ENCODE data around the gene ZBTB17.

ZBTB17 gene

GRCh38 chr1:15966956-15967344 is 9.0 kb downstream of the ZBTB17 start:
- H3K4me1 ChIP-seq (ENCODE audit: control insufficient read depth, insufficient read depth, low read length), result peaks cover 11% of the 10 kb centered on the region
- peaks cover 5 to 11% of the 10 kb centered on the region in 2 donors for H3K36me3 ChIP-seq (ENCODE audit: control insufficient read depth in 2 of 2, insufficient read depth in 2 of 2, low read length in 2 of 2)
- H3K4me3 ChIP-seq (ENCODE audit: low read length in 2 of 2), result no peak overlapping the region
- no peaks in the 10 kb centered on the region for H3K9me3 ChIP-seq (ENCODE audit: control insufficient read depth in 2 of 2, low read length in 2 of 2)
- H3K27me3 ChIP-seq (ENCODE audit: control insufficient read depth in 1 of 2, insufficient read depth in 2 of 2, low read length in 2 of 2), result no peaks in the 10 kb centered on the region
- H3K9ac ChIP-seq (ENCODE audit: low read length in 2 of 2), result no peak overlapping the region
- H3K27ac ChIP-seq (ENCODE audit: low read length), result no peak overlapping the region

- Histone ChIP-seq H3K9me3 (ENCODE audit: control insufficient read depth in 2 of 2, low read length in 2 of 2) (no peaks in the 10 kb centered on the region), H3K36me3 (ENCODE audit: control insufficient read depth in 2 of 2, insufficient read depth in 2 of 2, low read length in 2 of 2) (peaks cover 5 to 9% of the 10 kb centered on the region in 2 donors), H3K27ac (ENCODE audit: low read length) (no peak overlapping the region), H3K27me3 (ENCODE audit: control insufficient read depth in 1 of 2, insufficient read depth in 2 of 2, low read length in 2 of 2) (no peaks in the 10 kb centered on the region), H3K9ac (ENCODE audit: low read length in 2 of 2) (peak overlapping the region; percentile 28 to 42), H3K4me3 (ENCODE audit: low read length in 2 of 2) (no peak overlapping the region), H3K4me1 (ENCODE audit: control insufficient read depth, insufficient read depth, low read length) (peaks cover 11% of the 10 kb centered on the region)
Observed at GRCh38 chr1:15966081-15966955, 9.6 kb downstream of the ZBTB17 start.

DNA sequence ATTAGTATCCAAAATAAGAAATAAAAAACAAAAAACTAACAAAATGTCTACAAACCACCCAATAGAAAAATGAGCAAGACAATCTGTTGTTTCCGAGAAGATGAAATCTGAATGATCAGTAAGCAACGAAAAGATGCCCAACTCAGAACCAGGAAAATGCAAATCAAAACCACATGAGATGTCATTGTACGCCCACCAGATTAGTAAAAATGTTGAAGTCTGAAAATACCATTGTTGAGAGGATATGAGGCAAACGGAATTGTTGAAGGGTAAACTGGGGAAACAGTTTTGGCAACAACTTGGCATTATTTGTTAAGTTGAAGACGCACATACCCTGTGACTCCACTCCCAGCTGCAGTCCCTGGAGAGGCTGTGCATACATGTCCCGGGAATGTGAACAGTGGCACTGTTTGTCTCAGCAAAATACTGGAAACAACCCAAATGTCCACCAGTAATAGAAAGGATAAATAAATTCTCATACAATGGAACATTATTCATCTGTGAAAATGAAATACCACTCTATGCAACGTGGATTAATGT is 10.6 kb downstream of the ZBTB17 start:
- Histone ChIP-seq H3K27me3 (ENCODE audit: control insufficient read depth in 1 of 2, insufficient read depth in 2 of 2, low read length in 2 of 2) (no peaks in the 10 kb centered on the region), H3K4me1 (ENCODE audit: control insufficient read depth, insufficient read depth, low read length) (peaks cover 11% of the 10 kb centered on the region), H3K27ac (ENCODE audit: low read length) (no peak overlapping the region), H3K9me3 (ENCODE audit: control insufficient read depth in 2 of 2, low read length in 2 of 2) (no peaks in the 10 kb centered on the region), H3K4me3 (ENCODE audit: low read length in 2 of 2) (no peak overlapping the region), H3K36me3 (ENCODE audit: control insufficient read depth in 2 of 2, insufficient read depth in 2 of 2, low read length in 2 of 2) (peaks cover 5 to 9% of the 10 kb centered on the region in 2 donors), H3K9ac (ENCODE audit: low read length in 2 of 2) (no peak overlapping the region)

DNA sequence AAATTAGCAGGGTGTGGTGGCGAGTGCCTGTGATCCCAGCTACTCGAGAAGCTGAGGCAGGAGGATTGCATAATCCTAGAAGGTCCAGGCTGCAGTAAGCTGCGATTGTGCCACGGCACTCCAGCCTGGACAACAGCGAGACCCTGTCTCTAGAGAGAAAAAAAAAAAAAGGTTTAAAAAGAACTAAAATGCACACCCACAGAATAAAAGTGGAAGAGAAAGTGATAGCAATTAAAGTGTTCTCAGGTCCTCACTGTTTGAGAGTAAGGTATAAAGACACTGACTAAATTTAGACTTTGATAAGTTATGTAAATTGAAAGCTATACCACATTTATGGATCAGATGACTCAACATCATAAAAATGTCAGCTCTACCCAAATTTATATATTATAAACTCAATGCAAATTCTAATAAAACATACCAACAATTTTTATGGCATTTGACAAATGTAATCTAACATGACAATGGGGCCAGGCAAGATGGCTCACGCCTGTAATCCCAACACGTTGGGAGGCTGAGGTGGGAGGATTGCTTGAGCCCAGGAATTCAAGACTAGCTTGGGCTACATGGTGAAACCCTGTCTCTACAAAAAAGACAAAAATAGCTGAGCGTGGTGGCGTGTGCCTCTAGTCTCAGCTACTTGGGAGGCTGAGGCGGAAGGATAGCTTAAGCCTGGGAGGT is 11.8 kb downstream of the ZBTB17 start:
- H3K27me3 ChIP-seq (ENCODE audit: control insufficient read depth in 1 of 2, insufficient read depth in 2 of 2, low read length in 2 of 2), result no peaks in the 10 kb centered on the region
- no peak overlapping the region for H3K9ac ChIP-seq (ENCODE audit: low read length in 2 of 2)
- H3K4me3 ChIP-seq (ENCODE audit: low read length in 2 of 2), result no peak overlapping the region
- peaks cover 11% of the 10 kb centered on the region for H3K4me1 ChIP-seq (ENCODE audit: control insufficient read depth, insufficient read depth, low read length)
- H3K27ac ChIP-seq (ENCODE audit: low read length), result no peak overlapping the region
- no peaks in the 10 kb centered on the region for H3K9me3 ChIP-seq (ENCODE audit: control insufficient read depth in 2 of 2, low read length in 2 of 2)
- H3K36me3 ChIP-seq (ENCODE audit: control insufficient read depth in 2 of 2, insufficient read depth in 2 of 2, low read length in 2 of 2), result peaks cover 0 to 7% of the 10 kb centered on the region in 2 donors

GRCh38 chr1:15963363-15963967 is 12.4 kb downstream of the ZBTB17 start:
- no peak overlapping the region for H3K27ac ChIP-seq (ENCODE audit: low read length)
- H3K27me3 ChIP-seq (ENCODE audit: control insufficient read depth in 1 of 2, insufficient read depth in 2 of 2, low read length in 2 of 2), result no peaks in the 10 kb centered on the region
- peaks cover 0 to 1% of the 10 kb centered on the region in 2 donors for H3K36me3 ChIP-seq (ENCODE audit: control insufficient read depth in 2 of 2, insufficient read depth in 2 of 2, low read length in 2 of 2)
- no peaks in the 10 kb centered on the region for H3K9me3 ChIP-seq (ENCODE audit: control insufficient read depth in 2 of 2, low read length in 2 of 2)
- H3K4me3 ChIP-seq (ENCODE audit: low read length in 2 of 2), result no peak overlapping the region
- peak overlapping the region in 1 of 2 donors; percentile 5 for H3K9ac ChIP-seq (ENCODE audit: low read length in 2 of 2)
- H3K4me1 ChIP-seq (ENCODE audit: control insufficient read depth, insufficient read depth, low read length), result peaks cover 16% of the 10 kb centered on the region

DNA sequence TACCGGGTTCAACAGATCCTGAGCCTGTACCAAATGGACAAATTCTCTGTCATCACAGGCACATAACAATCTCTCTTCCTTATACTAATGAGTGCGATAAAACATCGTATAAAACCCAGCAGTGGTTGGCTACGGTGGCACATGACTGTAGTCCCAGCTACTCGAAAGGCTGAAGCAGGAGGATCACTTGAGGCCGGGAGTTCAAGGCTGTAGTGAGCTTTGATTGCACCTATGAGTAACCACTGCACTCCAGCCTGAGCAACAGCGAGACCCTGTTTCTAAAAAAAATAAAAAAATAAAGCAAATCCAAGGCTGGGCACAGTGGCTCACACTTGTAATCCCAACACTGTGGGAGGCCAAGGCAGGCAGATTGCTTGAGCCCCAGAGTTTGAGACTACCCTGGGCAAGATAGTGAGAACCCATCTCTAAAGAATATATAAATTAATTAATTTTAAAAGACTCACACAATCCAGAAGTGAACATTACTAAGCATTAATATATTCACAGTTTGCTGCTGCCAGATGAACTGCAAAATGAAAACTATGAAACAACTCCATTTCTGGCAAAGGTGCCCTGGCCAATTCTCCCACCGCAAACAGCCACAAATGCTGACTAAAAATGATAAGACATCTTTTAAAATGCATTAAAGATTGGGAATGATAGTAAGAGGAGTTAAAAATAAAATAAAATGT is 13.1 kb downstream of the ZBTB17 start:
- peaks cover 18% of the 10 kb centered on the region for H3K4me1 ChIP-seq (ENCODE audit: control insufficient read depth, insufficient read depth, low read length)
- no peaks in the 10 kb centered on the region for H3K36me3 ChIP-seq (ENCODE audit: control insufficient read depth in 2 of 2, insufficient read depth in 2 of 2, low read length in 2 of 2)
- H3K27ac ChIP-seq (ENCODE audit: low read length), result no peak overlapping the region
- H3K27me3 ChIP-seq (ENCODE audit: control insufficient read depth in 1 of 2, insufficient read depth in 2 of 2, low read length in 2 of 2), result no peaks in the 10 kb centered on the region
- no peaks in the 10 kb centered on the region for H3K9me3 ChIP-seq (ENCODE audit: control insufficient read depth in 2 of 2, low read length in 2 of 2)
- H3K9ac ChIP-seq (ENCODE audit: low read length in 2 of 2), result peak overlapping the region in 1 of 2 donors; percentile 5
- H3K4me3 ChIP-seq (ENCODE audit: low read length in 2 of 2), result no peak overlapping the region

GRCh38 chr1:15962176-15962575 is 13.7 kb downstream of the ZBTB17 start:
- Histone ChIP-seq H3K4me3 (ENCODE audit: low read length in 2 of 2) (no peak overlapping the region), H3K4me1 (ENCODE audit: control insufficient read depth, insufficient read depth, low read length) (peaks cover 18% of the 10 kb centered on the region), H3K27me3 (ENCODE audit: control insufficient read depth in 1 of 2, insufficient read depth in 2 of 2, low read length in 2 of 2) (no peaks in the 10 kb centered on the region), H3K36me3 (ENCODE audit: control insufficient read depth in 2 of 2, insufficient read depth in 2 of 2, low read length in 2 of 2) (no peaks in the 10 kb centered on the region), H3K9me3 (ENCODE audit: control insufficient read depth in 2 of 2, low read length in 2 of 2) (no peaks in the 10 kb centered on the region), H3K27ac (ENCODE audit: low read length) (no peak overlapping the region), H3K9ac (ENCODE audit: low read length in 2 of 2) (no peak overlapping the region)

- H3K4me3 ChIP-seq (ENCODE audit: low read length in 2 of 2), result no peak overlapping the region
Observed at GRCh38 chr1:15961492-15961891, 14.4 kb downstream of the ZBTB17 start.

GRCh38 chr1:15960808-15961207 is 15.1 kb downstream of the ZBTB17 start:
- Histone ChIP-seq H3K27me3 (ENCODE audit: control insufficient read depth in 1 of 2, insufficient read depth in 2 of 2, low read length in 2 of 2) (no peaks in the 10 kb centered on the region), H3K9ac (ENCODE audit: low read length in 2 of 2) (no peak overlapping the region), H3K4me1 (ENCODE audit: control insufficient read depth, insufficient read depth, low read length) (peaks cover 11% of the 10 kb centered on the region), H3K27ac (ENCODE audit: low read length) (no peak overlapping the region), H3K36me3 (ENCODE audit: control insufficient read depth in 2 of 2, insufficient read depth in 2 of 2, low read length in 2 of 2) (no peaks in the 10 kb centered on the region), H3K9me3 (ENCODE audit: control insufficient read depth in 2 of 2, low read length in 2 of 2) (no peaks in the 10 kb centered on the region), H3K4me3 (ENCODE audit: low read length in 2 of 2) (no peak overlapping the region)

More at GRCh38 chr1:15961492-15961891, 14.4 kb downstream of the ZBTB17 start:
- no peak overlapping the region for H3K27ac ChIP-seq (ENCODE audit: low read length)
- H3K9ac ChIP-seq (ENCODE audit: low read length in 2 of 2), result no peak overlapping the region
- H3K36me3 ChIP-seq (ENCODE audit: control insufficient read depth in 2 of 2, insufficient read depth in 2 of 2, low read length in 2 of 2), result no peaks in the 10 kb centered on the region
- peaks cover 18% of the 10 kb centered on the region for H3K4me1 ChIP-seq (ENCODE audit: control insufficient read depth, insufficient read depth, low read length)
- no peaks in the 10 kb centered on the region for H3K27me3 ChIP-seq (ENCODE audit: control insufficient read depth in 1 of 2, insufficient read depth in 2 of 2, low read length in 2 of 2)
- H3K9me3 ChIP-seq (ENCODE audit: control insufficient read depth in 2 of 2, low read length in 2 of 2), result no peaks in the 10 kb centered on the region

GRCh38 chr1:15959827-15960446 is 16.0 kb downstream of the ZBTB17 start:
- no peaks in the 10 kb centered on the region for H3K27me3 ChIP-seq (ENCODE audit: control insufficient read depth in 1 of 2, insufficient read depth in 2 of 2, low read length in 2 of 2)

More at GRCh38 chr1:15959827-15960446, 16.0 kb downstream of the ZBTB17 start:
- peaks cover 7% of the 10 kb centered on the region for H3K4me1 ChIP-seq (ENCODE audit: control insufficient read depth, insufficient read depth, low read length)
- no peaks in the 10 kb centered on the region for H3K36me3 ChIP-seq (ENCODE audit: control insufficient read depth in 2 of 2, insufficient read depth in 2 of 2, low read length in 2 of 2)
- no peak overlapping the region for H3K9ac ChIP-seq (ENCODE audit: low read length in 2 of 2)
- no peaks in the 10 kb centered on the region for H3K9me3 ChIP-seq (ENCODE audit: control insufficient read depth in 2 of 2, low read length in 2 of 2)
- H3K4me3 ChIP-seq (ENCODE audit: low read length in 2 of 2), result no peak overlapping the region
- no peak overlapping the region for H3K27ac ChIP-seq (ENCODE audit: low read length)

Data from stomach smooth muscle (tissue), 2 donors.